Natural killer cell (primary cell): ENCODE measurements around the gene GSTA2. TPM values are rescaled to one million over a fixed set of nuclear protein-coding genes. Genes with fewer than 3 reads are reported as not detected.

Source experiments
- ATAC-seq, 3 donors: fragments of 150-1000 bp in 2 of 3; fragments of 200-7000 bp in 1 of 3; cut with Tn5 transposase; 1 replicate in 1 of 3; 2 replicates in 2 of 3; pipeline ENCODE4 v1.10.0; 2021; ENCODE audit warnings: mild to moderate bottlenecking in 2 of 3, moderate library complexity in 2 of 3
- DNase-seq, 2 donors: peaks; one replicate each; pipeline versions ENCODE4 v3.0.0 to v3.0.0-alpha.2; 2013 to 2021; ENCODE audit warnings: mixed read lengths in 1 of 2
- H3K27ac ChIP-seq: one replicate; pipeline ENCODE4 v1.5.1; 2013; ENCODE audit warnings: mild to moderate bottlenecking, low read length
- H3K27me3 ChIP-seq: one replicate; pipeline ENCODE4 v1.6.1; 2013; ENCODE audit warnings: low read length; ENCODE audit not compliant: control insufficient read depth, insufficient read depth
- H3K36me3 ChIP-seq: one replicate; pipeline ENCODE4 v1.6.1; 2013; ENCODE audit warnings: low read length; ENCODE audit not compliant: control insufficient read depth, insufficient read depth
- H3K4me1 ChIP-seq: one replicate; pipeline ENCODE4 v1.6.1; 2013; ENCODE audit warnings: low read length; ENCODE audit not compliant: control insufficient read depth, insufficient read depth
- H3K4me3 ChIP-seq: one replicate; pipeline ENCODE4 v1.5.1; 2013; ENCODE audit warnings: low read length
- H3K9me3 ChIP-seq: one replicate; pipeline ENCODE4 v1.6.1; 2013; ENCODE audit warnings: low read length; ENCODE audit not compliant: control insufficient read depth, insufficient read depth
- H3K27ac Mint-ChIP-seq, 2 donors: one replicate each; pipeline ENCODE4 v1.8.0; 2022; ENCODE audit warnings: mild to moderate bottlenecking in 2 of 2, mixed read lengths in 2 of 2, moderate library complexity in 1 of 2
- H3K27me3 Mint-ChIP-seq, 2 donors: one replicate each; pipeline ENCODE4 v1.8.0; 2022; ENCODE audit warnings: low read depth in 2 of 2, mixed read lengths in 2 of 2
- H3K36me3 Mint-ChIP-seq: one replicate; pipeline ENCODE4 v1.8.0; 2022; ENCODE audit warnings: mixed read lengths
- H3K4me1 Mint-ChIP-seq, 2 donors: one replicate each; pipeline ENCODE4 v1.8.0; 2022; ENCODE audit warnings: mixed read lengths in 2 of 2
- H3K4me3 Mint-ChIP-seq: one replicate; pipeline ENCODE4 v1.8.0; 2022; ENCODE audit warnings: mild to moderate bottlenecking, moderate library complexity, mixed read lengths
- H3K9me3 Mint-ChIP-seq, 2 donors: one replicate each; pipeline ENCODE4 v1.8.0; 2022; ENCODE audit warnings: mixed read lengths in 2 of 2
- CTCF ChIP-seq: fragments of 200-600 bp; IDR thresholded peaks from one replicate; pipeline ENCODE4 v1.8.0; 2022; ENCODE audit warnings: antibody characterized with exemption
- WGBS: methylation state at CpG from one replicate; pipeline ENCODE4 v1.1.7; 2013; ENCODE audit warnings: missing lambda C conversion rate; ENCODE audit not compliant: insufficient coverage; 5-methylcytosine and 5-hydroxymethylcytosine counted together
- intact Hi-C: fragments of 100-400 bp; cut with micrococcal nuclease; formaldehyde crosslinking; loops from one replicate; pipeline ENCODE4 v1.14.2; 2022
- total RNA-seq, 4 donors: library from RNA; stranded (reverse); fragments of 120-200 nt in 1 of 4; gene quantifications; one replicate each; pipeline versions ENCODE4 v1.2.3 to v1.2.4, GENCODE V29; 2013 to 2022

The GSTA2 gene
- total RNA-seq, 3 donors from 2014 or later (not counting 1 experiment from before 2014, with no cell fraction given) = not detected

GRCh38 chr6:52731719-52732118 lies 31.6 kb downstream of the GSTA2 start:
- intact Hi-C loops = no loop called here
- Histone ChIP-seq H3K4me1 (no peaks in the 10 kb centered on the region), H3K36me3 (no peaks in the 10 kb centered on the region), H3K9me3 (no peaks in the 10 kb centered on the region), H3K4me3 (no peak overlapping the region), H3K27ac (no peak overlapping the region), H3K27me3 (no peaks in the 10 kb centered on the region)
- Mint-ChIP-seq H3K4me3 (no peak overlapping the region), H3K36me3 (no peaks in the 10 kb centered on the region), H3K4me1 (no peaks in the 10 kb centered on the region), H3K27ac (no peak overlapping the region), H3K9me3 (no peaks in the 10 kb centered on the region), H3K27me3 (peaks cover 0 to 4% of the 10 kb centered on the region in 2 donors)
- 72% methylated on average over 6 of the region's 6 CpGs for WGBS
- no peak for ATAC-seq
- no peak for TF ChIP-seq CTCF
- DNase-seq = no peak

- H3K36me3 Mint-ChIP-seq = no peaks in the 10 kb centered on the region
- H3K4me3 Mint-ChIP-seq = no peak overlapping the region
- H3K4me1 Mint-ChIP-seq = peaks cover 0 to 5% of the 10 kb centered on the region in 2 donors
- no peak for TF ChIP-seq CTCF
- 90% methylated on average over 1 of the region's 1 CpG for WGBS
- ATAC-seq (no peak), DNase-seq (no peak)
- no peaks in the 10 kb centered on the region for H3K9me3 Mint-ChIP-seq
- Histone ChIP-seq H3K27ac (no peak overlapping the region), H3K36me3 (no peaks in the 10 kb centered on the region), H3K27me3 (no peaks in the 10 kb centered on the region), H3K4me3 (no peak overlapping the region), H3K9me3 (no peaks in the 10 kb centered on the region), H3K4me1 (no peaks in the 10 kb centered on the region)
- peaks cover 0 to 6% of the 10 kb centered on the region in 2 donors for H3K27me3 Mint-ChIP-seq
- intact Hi-C loops = no loop called here
- H3K27ac Mint-ChIP-seq = no peak overlapping the region
These were observed 33.7 kb downstream of the GSTA2 start for GRCh38 chr6:52729576-52729975.

- no peaks in the 10 kb centered on the region for H3K36me3 ChIP-seq
- WGBS = 87% methylated on average over 3 of the region's 3 CpGs
- ATAC-seq (no peak), DNase-seq (no peak)
- intact Hi-C loops = no loop called here
- Mint-ChIP-seq H3K27ac (no peak overlapping the region), H3K27me3 (peaks cover 0 to 6% of the 10 kb centered on the region in 2 donors), H3K36me3 (no peaks in the 10 kb centered on the region), H3K4me3 (no peak overlapping the region), H3K4me1 (peaks cover 0 to 6% of the 10 kb centered on the region in 2 donors), H3K9me3 (no peaks in the 10 kb centered on the region)
- H3K9me3 ChIP-seq = no peaks in the 10 kb centered on the region
- no peak overlapping the region for H3K27ac ChIP-seq
- H3K4me1 ChIP-seq = no peaks in the 10 kb centered on the region
- H3K4me3 ChIP-seq = no peak overlapping the region
- no peak for TF ChIP-seq CTCF
- no peaks in the 10 kb centered on the region for H3K27me3 ChIP-seq
These were observed 34.9 kb downstream of the GSTA2 start for GRCh38 chr6:52728394-52728793.

GRCh38 chr6:52727908-52728307 lies 35.4 kb downstream of the GSTA2 start:
- no peaks in the 10 kb centered on the region for H3K9me3 Mint-ChIP-seq
- ATAC-seq (no peak), DNase-seq (no peak)
- no peak overlapping the region for H3K4me3 Mint-ChIP-seq
- H3K4me1 Mint-ChIP-seq = peaks cover 0 to 6% of the 10 kb centered on the region in 2 donors
- H3K36me3 ChIP-seq = no peaks in the 10 kb centered on the region
- no peaks in the 10 kb centered on the region for H3K4me1 ChIP-seq
- no peak for TF ChIP-seq CTCF
- WGBS = 92% methylated on average over 1 of the region's 2 CpGs
- no peak overlapping the region for H3K27ac ChIP-seq
- no peaks in the 10 kb centered on the region for H3K9me3 ChIP-seq
- H3K27me3 ChIP-seq = no peaks in the 10 kb centered on the region
- H3K36me3 Mint-ChIP-seq = no peaks in the 10 kb centered on the region
- H3K4me3 ChIP-seq = no peak overlapping the region
- peaks cover 0 to 3% of the 10 kb centered on the region in 2 donors for H3K27me3 Mint-ChIP-seq
- intact Hi-C loops = no loop called here
- no peak overlapping the region for H3K27ac Mint-ChIP-seq
